SK-N-MC (cell line): ENCODE measurements around the gene ASB6.

Experiments
- EZH2 ChIP-seq: fragments of 200-600 bp; sonication (generic); IDR thresholded peaks from one replicate; pipeline ENCODE4 v1.6.1; 2017; ENCODE audit warnings: antibody characterized with exemption
- POLR2AphosphoS5 ChIP-seq: IDR thresholded peaks from 2 replicates; pipeline ENCODE4 v1.6.1; 2012; ENCODE audit warnings: mild to moderate bottlenecking, low read depth, low read length, borderline replicate concordance

GRCh38 chr9:129585352-129585751 lies 56.6 kb downstream of the ASB6 start:
- TF ChIP-seq EZH2 (no peak), POLR2AphosphoS5 (no peak)
